GM18951 (cell line): ENCODE results near the gene IL1RAPL2.

Experiments used
- POLR2A ChIP-seq: IDR thresholded peaks from 4 replicates; pipeline ENCODE4 v1.6.1; 2011; ENCODE audit warnings: mild to moderate bottlenecking; ENCODE audit not compliant: insufficient read length, insufficient read depth; ENCODE audit errors: extremely low read depth
- in situ Hi-C: fragments of 300-500 bp; cut with MboI; formaldehyde crosslinking; loops from one replicate; pipeline ENCODE4 v1.12.0; 2022; ENCODE audit warnings: low sequenced_read_pairs, mixed read lengths, inconsistent platforms; ENCODE audit not compliant: unreplicated experiment

The IL1RAPL2 gene

DNA sequence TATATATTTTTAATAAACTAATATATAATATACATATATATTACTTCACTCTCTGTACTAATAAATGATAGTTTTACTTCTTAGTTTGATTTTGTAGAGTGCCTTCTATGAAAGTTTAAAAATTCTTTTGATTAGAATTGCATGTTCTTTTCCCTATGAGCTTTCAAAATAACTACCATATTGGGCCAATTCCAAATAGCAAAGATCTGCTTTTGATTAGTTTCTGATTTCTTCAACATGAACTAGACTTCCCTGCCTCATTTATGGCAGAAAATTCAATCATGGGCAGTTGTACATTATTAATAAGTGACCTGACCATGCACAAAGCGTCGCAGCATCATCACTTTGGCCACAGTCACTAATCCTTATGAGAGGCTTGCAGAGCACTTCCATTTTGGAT lies 703.4 kb downstream of the IL1RAPL2 start:
- in situ Hi-C loops: no loop called here
- no peak for TF ChIP-seq POLR2A

DNA sequence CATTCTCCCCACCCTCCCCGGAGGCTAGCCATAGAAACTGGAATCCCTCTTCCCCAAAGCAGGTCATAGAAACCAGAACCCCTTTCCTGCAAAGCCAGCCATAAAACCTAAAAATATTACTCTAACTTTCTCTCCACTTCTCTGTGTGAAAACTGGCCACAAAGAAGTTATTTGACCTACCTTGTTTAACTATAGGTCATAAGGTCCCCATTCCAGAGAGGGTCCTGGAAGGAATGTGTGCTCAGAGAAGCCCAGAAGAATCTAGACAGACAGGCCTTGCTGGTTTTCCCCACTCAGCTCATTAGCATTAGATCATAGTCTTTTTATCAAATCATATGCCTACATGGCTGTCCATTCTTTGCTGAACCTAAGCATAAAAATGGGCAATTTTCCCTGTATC lies 707.3 kb downstream of the IL1RAPL2 start:
- no peak for TF ChIP-seq POLR2A
- in situ Hi-C loops: no loop called here

DNA sequence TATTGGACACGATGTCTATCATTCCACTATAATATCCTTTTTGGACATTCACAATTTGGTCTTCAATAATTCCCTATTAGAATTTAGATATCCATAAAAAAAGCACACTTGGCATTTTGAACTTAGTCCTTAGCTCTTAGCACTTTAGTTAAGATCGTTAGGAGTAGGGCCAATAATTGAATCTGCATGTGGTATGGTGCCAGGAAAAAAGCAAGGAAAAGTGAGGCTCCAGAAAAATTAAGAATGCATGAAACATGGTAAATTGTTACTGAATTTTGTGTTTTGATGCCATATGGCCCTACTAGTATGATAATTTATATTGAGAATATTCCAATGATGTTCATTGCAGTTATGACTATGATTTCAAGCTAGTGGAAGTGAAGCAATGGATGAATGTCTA lies 708.1 kb downstream of the IL1RAPL2 start:
- in situ Hi-C loops: no loop called here
- TF ChIP-seq POLR2A: no peak

DNA sequence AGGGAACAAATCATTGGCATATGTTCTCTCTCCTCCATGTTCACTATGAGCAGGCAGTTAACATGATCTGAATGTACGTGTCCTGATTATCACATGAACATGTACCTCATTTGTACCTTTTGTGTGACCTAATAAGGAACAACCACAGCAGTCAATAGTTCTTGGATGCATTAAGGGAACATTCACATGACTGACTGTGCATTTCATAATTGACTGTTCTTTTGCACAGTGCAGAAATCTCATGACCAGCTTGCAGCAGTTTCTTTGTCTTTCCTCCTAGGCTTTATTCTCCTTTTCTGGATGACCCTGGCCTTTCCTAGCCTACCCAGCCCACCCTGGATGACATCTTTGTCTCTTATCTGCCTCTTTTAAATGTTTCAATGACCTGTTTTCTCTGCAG lies 711.1 kb downstream of the IL1RAPL2 start:
- in situ Hi-C loops: no loop called here
- no peak for TF ChIP-seq POLR2A

DNA sequence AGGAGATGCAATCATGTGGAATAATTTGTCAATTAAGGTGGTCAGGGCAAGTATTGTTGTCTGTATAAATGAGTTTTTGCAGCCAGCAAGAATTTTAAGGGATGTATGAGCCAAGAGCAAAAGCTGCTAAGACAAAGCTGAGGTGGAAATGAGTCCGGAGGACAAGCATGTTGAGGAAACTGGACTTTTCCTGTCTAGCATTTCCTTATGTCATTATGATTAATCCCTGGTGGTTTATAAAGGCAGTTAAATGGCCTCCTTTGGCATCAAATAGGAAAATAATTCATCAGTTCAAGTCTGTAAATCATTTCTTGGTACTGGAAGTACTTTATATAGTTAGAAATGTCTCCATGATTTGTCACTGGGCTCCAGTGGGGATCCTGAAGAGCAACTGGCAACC lies 716.1 kb downstream of the IL1RAPL2 start:
- TF ChIP-seq POLR2A: no peak
- in situ Hi-C loops: no loop called here

DNA sequence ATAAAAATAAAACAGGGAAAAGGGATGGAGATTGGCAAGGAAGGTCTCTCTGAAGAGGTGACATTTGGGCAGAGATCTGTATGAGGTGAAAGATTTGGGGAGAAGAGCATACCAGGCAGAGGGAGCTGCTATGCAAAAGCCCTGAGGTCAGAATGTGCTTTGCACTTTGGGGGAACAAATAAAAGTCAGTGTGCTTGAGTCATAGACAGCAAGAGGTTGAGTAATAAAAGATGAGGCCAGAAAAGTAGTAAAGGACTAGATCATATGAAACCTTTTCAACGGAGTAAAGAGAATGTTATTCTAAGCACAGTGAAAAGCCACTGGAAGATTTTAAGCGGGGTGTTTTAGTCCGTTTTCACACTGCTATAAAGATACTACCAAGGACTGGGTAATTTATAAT lies 731.0 kb downstream of the IL1RAPL2 start:
- no peak for TF ChIP-seq POLR2A
- in situ Hi-C loops: no loop called here

DNA sequence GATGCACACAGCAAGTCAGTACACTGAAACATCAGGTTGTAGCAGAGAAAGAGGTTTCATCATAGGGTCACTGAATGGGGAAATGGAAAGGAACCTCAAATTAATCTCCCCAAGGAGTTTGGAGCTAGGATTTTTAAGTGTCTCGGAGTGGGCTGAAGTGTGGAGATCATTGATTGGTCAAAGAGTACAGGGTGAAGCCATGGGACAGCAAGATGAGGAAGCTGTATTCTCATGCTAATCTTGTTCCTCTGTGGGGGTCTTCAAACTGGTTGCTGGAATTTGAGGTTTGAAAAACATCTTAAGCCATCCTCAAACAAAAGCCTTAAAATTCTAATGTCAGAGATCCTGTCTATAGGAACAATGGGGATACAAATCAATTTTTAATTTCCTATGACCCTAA lies 733.3 kb downstream of the IL1RAPL2 start:
- in situ Hi-C loops: no loop called here
- TF ChIP-seq POLR2A: no peak

DNA sequence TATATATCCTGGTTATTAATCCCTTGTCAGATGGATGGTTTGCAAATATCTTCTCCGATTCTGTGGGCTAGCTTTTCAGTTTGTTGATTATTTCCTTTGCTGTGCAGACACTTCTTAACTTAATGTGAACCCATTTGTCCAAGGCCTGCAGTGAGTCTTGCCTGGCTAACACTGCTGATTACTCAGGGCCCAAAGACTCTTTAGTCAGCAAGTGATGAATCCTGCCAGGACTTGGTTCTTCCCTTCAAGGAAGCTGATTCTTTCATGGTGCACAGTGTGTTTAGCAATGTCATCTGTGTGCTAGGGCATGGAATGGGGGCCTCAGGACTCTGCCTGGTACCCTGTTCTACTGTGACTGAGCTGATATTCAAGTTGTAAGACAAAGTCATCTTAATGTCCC lies 736.2 kb downstream of the IL1RAPL2 start:
- no peak for TF ChIP-seq POLR2A
- in situ Hi-C loops: no loop called here

DNA sequence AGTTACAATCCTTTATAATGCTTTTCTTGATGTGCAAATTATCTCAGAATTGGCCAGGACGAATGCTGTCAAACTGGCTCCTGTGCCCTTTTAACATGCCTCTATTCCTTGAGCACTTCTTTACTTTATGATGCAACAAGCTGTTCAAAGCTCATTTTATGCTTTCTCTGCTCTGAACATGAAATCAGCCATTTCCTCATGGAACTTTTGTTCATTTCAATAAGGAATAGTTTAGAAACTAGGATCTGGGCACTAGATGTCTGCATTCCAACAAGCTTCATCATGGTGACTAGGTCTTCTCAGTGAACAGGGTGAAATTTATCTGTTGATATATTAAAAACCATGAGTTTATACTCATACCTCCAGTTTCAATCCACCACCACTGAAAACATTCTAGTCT lies 741.8 kb downstream of the IL1RAPL2 start:
- no peak for TF ChIP-seq POLR2A
- in situ Hi-C loops: no loop called here

DNA sequence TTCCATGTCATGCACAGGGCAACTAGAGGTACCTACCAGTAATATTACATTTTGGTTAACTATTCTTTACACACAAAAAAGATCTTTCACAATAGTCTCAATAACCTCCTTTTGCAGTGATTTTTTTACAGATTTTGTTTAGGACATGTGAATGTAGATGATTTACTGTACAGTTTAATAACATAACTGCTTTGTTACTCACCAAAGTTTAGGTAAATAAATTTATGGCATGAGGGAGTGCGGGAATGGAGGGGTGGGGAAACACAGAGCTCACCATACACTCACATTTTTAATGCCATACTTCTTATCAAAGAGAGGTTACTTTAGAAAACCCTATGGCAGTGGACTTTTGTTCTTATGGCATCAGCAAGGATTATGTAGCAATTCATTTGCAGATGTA lies 747.6 kb downstream of the IL1RAPL2 start:
- in situ Hi-C loops: no loop called here
- no peak for TF ChIP-seq POLR2A

DNA sequence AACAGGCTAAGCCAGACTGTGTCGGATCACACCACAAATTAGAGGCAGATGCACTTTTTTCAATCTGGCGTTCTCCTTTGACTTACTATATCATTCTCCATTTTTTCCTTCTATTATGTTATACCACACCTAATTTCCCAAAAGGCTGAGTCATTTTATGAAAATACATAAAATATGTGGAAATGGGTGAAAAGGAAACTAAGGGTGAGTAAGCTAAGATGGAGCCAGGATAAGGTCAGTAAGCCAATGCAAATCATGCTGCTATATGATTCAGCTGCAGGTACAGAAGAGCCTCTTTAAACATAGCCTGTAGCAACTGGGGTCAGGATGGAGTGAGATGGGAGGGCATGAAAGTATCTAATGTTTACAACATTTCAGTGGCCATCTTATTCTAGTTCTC lies 748.5 kb downstream of the IL1RAPL2 start:
- no peak for TF ChIP-seq POLR2A
- in situ Hi-C loops: no loop called here

DNA sequence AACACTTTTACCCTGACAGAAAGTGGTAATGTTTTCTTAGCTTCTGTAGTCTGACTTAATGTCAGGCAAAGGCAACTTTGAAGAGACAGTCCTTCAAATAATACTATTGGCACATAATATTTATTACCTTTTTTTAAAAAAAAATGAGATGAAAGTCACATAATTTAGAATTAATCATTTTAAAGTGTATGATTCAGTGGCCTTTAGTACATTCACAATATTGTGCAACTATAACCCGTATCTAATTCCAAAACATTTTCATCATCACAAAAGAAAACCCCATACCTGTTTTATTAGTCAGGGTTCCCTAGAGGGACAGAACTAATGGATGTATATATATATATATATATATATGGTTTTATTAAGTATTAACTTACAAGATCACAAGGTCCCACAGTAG lies 749.2 kb downstream of the IL1RAPL2 start:
- in situ Hi-C loops: no loop called here
- TF ChIP-seq POLR2A: no peak

DNA sequence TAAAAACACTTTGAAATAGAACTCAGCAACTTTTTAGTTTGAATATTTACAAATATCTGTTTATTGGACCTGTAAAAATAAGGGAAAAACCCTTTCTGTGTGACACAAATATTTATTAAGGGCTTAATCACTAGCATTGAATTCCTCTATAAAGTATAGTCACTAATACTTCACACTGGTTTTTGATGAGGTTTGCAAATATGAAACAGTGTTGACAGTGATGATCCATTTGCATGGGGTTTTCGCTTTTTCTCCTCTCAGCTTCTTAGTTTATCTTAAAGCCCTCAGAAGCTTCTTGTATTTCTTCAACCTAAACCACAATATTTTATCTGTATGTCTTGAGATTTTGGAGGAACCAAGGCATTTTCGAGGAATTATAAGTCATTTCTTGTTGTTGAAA lies 751.1 kb downstream of the IL1RAPL2 start:
- TF ChIP-seq POLR2A: no peak

DNA sequence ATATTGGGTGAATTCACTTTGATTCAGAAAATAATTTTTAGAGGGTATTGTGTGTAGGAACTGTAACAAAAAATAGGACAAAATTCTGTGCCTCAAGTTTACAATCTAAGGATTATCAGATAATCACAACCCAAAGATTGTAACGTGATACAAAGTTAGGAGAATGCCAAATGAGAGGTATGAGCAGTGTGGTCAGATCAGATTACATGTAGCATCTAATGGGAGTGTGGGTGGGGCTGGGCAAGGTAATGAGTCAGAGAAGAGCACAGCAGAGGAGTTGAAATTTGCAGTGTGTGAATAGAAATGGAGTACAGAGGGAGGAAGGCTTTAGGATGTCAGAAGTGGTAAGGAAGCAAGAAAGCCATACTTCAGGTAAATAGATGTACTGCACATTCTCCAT lies 757.9 kb downstream of the IL1RAPL2 start:
- TF ChIP-seq POLR2A: no peak
- in situ Hi-C loops: no loop called here

More for the DNA sequence above, 751.1 kb downstream of the IL1RAPL2 start:
- in situ Hi-C loops: no loop called here

DNA sequence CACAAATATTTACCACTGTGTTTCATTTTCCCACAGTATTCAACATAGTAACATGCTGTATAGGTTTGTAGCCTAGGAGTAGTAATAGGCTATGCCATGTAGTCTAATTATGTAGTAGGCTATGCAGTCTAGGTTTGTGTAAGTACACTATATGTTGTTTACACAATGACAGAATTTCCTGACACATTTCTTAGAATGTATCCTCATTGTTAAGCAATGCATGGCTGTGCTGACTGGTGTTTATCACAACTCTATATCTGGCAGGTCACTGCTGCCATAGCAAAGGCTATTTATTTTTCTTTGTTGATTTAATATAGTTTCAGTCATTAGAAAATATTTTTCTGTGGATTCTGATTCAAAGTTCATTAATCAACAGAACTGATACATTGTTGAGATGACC lies 762.8 kb downstream of the IL1RAPL2 start:
- in situ Hi-C loops: no loop called here
- TF ChIP-seq POLR2A: no peak
